Fibroblast of lung (primary cell): ENCODE results near the gene KIF1C. TPM values are rescaled to one million over a fixed set of nuclear protein-coding genes. Genes with fewer than 3 reads are reported as not detected.

Experiments
- DNase-seq, 2 donors: peaks; one replicate each; pipeline versions ENCODE4 v3.0.0 to v3.0.0-alpha.2; 2010; ENCODE audit warnings: low read depth in 2 of 2
- H2AFZ ChIP-seq: 2 replicates; pipeline ENCODE4 v1.5.1; 2012; ENCODE audit warnings: low read length, control low read depth, inconsistent platforms
- H3K27ac ChIP-seq: 2 replicates; pipeline ENCODE4 v1.5.1; 2011; ENCODE audit warnings: low read length, control low read depth; ENCODE audit not compliant: insufficient read depth
- H3K27me3 ChIP-seq: 2 replicates; pipeline ENCODE4 v1.5.1; 2011; ENCODE audit warnings: mild to moderate bottlenecking, low read length; ENCODE audit not compliant: control insufficient read depth, insufficient read depth
- H3K36me3 ChIP-seq: 2 replicates; pipeline ENCODE4 v1.5.1; 2011; ENCODE audit warnings: low read length; ENCODE audit not compliant: control insufficient read depth, insufficient read depth
- H3K4me1 ChIP-seq: 2 replicates; pipeline ENCODE4 v1.5.1; 2011; ENCODE audit warnings: low read length; ENCODE audit not compliant: control insufficient read depth, insufficient read depth; ENCODE audit errors: extremely low read depth
- H3K4me2 ChIP-seq: 2 replicates; pipeline ENCODE4 v1.5.1; 2011; ENCODE audit warnings: low read length, control low read depth; ENCODE audit not compliant: insufficient read depth; ENCODE audit errors: extremely low read depth
- H3K4me3 ChIP-seq, 4 experiments: fragments of 200-600 bp in 1 of 4; sonication (generic) in 1 of 4; replicated peaks in 1 of 4; 2 replicates each; pipeline ENCODE4 v1.5.1; 2011 to 2016; ENCODE audit warnings: low read length in 4 of 4, low read depth in 3 of 4, mild to moderate bottlenecking in 3 of 4, control low read depth in 2 of 4, inconsistent platforms in 1 of 4, mixed read lengths in 1 of 4; ENCODE audit not compliant: insufficient read depth in 1 of 4; ENCODE audit errors: control extremely low read depth in 1 of 4
- H3K79me2 ChIP-seq: 2 replicates; pipeline ENCODE4 v1.5.1; 2012; ENCODE audit warnings: mild to moderate bottlenecking, low read length, inconsistent platforms; ENCODE audit not compliant: control insufficient read depth, insufficient read depth
- H3K9ac ChIP-seq: 2 replicates; pipeline ENCODE4 v1.5.1; 2011; ENCODE audit warnings: mild to moderate bottlenecking, low read length, control low read depth; ENCODE audit not compliant: insufficient read depth
- H3K9me3 ChIP-seq: 2 replicates; pipeline ENCODE4 v1.5.1; 2012; ENCODE audit warnings: low read depth, low read length; ENCODE audit not compliant: control insufficient read depth, insufficient read depth
- H4K20me1 ChIP-seq: 2 replicates; pipeline ENCODE4 v1.5.1; 2011; ENCODE audit warnings: low read length; ENCODE audit not compliant: control insufficient read depth, insufficient read depth; ENCODE audit errors: extremely low read depth
- CTCF ChIP-seq, 2 donors: IDR thresholded peaks in 1 of 2; conservative IDR thresholded peaks in 1 of 2; 1 replicate in 1 of 2; 2 replicates in 1 of 2; pipeline ENCODE4 v1.5.1; 2011 to 2012; ENCODE audit warnings: low read length in 2 of 2, control low read depth in 1 of 2, inconsistent platforms in 1 of 2, low read depth in 1 of 2, mild to moderate bottlenecking in 1 of 2
- EZH2 ChIP-seq: IDR thresholded peaks from 2 replicates; pipeline ENCODE4 v1.5.1; 2012; ENCODE audit warnings: low read length, control low read depth, mild to moderate bottlenecking; ENCODE audit errors: missing control alignments
- polyA plus RNA-seq, 2 donors: library from polyadenylated mRNA; depleted of rRNA in 1 of 2; stranded (reverse) in 1 of 2; unstranded in 1 of 2; fragments of >200 nt; gene quantifications; 2 replicates each; pipeline ENCODE4 v1.2.1, GENCODE V29; 2011 to 2012; ENCODE audit warnings: missing spikeins in 1 of 2
- total RNA-seq: library from RNA; depleted of rRNA; stranded (reverse); fragments of >200 nt; gene quantifications from 2 replicates; pipeline ENCODE4 v1.2.1, GENCODE V29; 2014

Gene KIF1C
- total and polyA plus RNA-seq, 2 donors (not counting 1 experiment from before 2014, with no cell fraction given): 70.5 to 86.0 TPM

GRCh38 chr17:5042157-5043022, 44.6 kb downstream of the KIF1C start:
- DNase-seq: no peak
- no peak for TF ChIP-seq CTCF (conservative IDR thresholded peaks at IDR 0.05 in 1 of 2, IDR thresholded peaks at IDR 0.05 in 1 of 2; ENCODE audit: low read depth in 1 of 2, low read length in 2 of 2)
- no peak for TF ChIP-seq EZH2
- Histone ChIP-seq H3K9me3 (no peaks in the 10 kb centered on the region), H3K9ac (no peak overlapping the region), H3K4me2 (no peak overlapping the region), H3K79me2 (no peaks in the 10 kb centered on the region), H2AFZ (no peak overlapping the region), H3K27me3 (peaks cover 2% of the 10 kb centered on the region), H4K20me1 (no peaks in the 10 kb centered on the region), H3K4me1 (no peaks in the 10 kb centered on the region), H3K36me3 (no peaks in the 10 kb centered on the region), H3K4me3 (no peak overlapping the region), H3K27ac (no peak overlapping the region)

GRCh38 chr17:5043524-5043923, 45.8 kb downstream of the KIF1C start:
- Histone ChIP-seq H2AFZ (no peak overlapping the region), H3K27me3 (peaks cover 2% of the 10 kb centered on the region)

GRCh38 chr17:5044630-5045029, 46.9 kb downstream of the KIF1C start:
- DNase-seq: no peak
- peaks cover 3% of the 10 kb centered on the region for H3K4me1 ChIP-seq

More at GRCh38 chr17:5043524-5043923, 45.8 kb downstream of the KIF1C start:
- no peak for DNase-seq
- H3K4me1 ChIP-seq: no peaks in the 10 kb centered on the region
- TF ChIP-seq EZH2: no peak
- TF ChIP-seq CTCF (conservative IDR thresholded peaks at IDR 0.05 in 1 of 2, IDR thresholded peaks at IDR 0.05 in 1 of 2; ENCODE audit: low read depth in 1 of 2, low read length in 2 of 2): no peak
- H3K36me3 ChIP-seq: no peaks in the 10 kb centered on the region
- H4K20me1 ChIP-seq: no peaks in the 10 kb centered on the region
- H3K4me3 ChIP-seq: no peak overlapping the region
- no peaks in the 10 kb centered on the region for H3K79me2 ChIP-seq
- no peak overlapping the region for H3K9ac ChIP-seq
- H3K9me3 ChIP-seq: no peaks in the 10 kb centered on the region
- no peak overlapping the region for H3K4me2 ChIP-seq
- H3K27ac ChIP-seq: no peak overlapping the region

More at GRCh38 chr17:5044630-5045029, 46.9 kb downstream of the KIF1C start:
- no peak overlapping the region for H3K27ac ChIP-seq
- no peak overlapping the region for H3K4me3 ChIP-seq
- TF ChIP-seq EZH2 (no peak), CTCF (conservative IDR thresholded peaks at IDR 0.05 in 1 of 2, IDR thresholded peaks at IDR 0.05 in 1 of 2; ENCODE audit: low read depth in 1 of 2, low read length in 2 of 2) (no peak)
- H4K20me1 ChIP-seq: no peaks in the 10 kb centered on the region
- H3K36me3 ChIP-seq: no peaks in the 10 kb centered on the region
- no peaks in the 10 kb centered on the region for H3K9me3 ChIP-seq
- peaks cover 2% of the 10 kb centered on the region for H3K27me3 ChIP-seq
- no peak overlapping the region for H2AFZ ChIP-seq
- no peak overlapping the region for H3K9ac ChIP-seq
- no peak overlapping the region for H3K4me2 ChIP-seq
- no peaks in the 10 kb centered on the region for H3K79me2 ChIP-seq
